ENCODE results near the gene MAP7.

MAP7 gene

DNA sequence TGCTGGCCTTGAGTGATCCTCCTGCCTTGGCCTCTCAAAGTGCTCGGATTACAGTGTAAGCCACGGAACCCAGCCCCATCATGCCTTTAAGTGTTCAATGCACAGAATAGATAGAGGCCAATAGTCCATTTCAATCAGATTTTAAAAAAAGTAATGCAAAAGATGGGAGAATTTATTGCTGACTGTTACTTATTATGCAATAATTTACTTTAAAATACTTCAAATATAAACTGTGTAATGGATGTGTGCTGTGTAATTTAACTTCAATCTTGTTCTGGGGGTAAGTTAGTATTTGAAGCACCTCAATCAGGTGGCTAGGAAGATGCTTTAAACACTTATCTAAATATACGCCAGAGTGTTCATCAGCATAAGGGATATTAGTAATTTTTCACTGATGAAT, 208.9 kb downstream of the MAP7 start:
- H3K9ac ChIP-seq (ENCODE audit: low read length), result no peak overlapping the region
- no peaks in the 10 kb centered on the region for H3K27me3 ChIP-seq (ENCODE audit: low read depth, low read length)
- no peak overlapping the region for H3K27ac ChIP-seq (ENCODE audit: low read length)
- no peak overlapping the region for H3K4me2 ChIP-seq (ENCODE audit: low read length)
- H4K20me1 ChIP-seq (ENCODE audit: insufficient read depth, low read length), result no peaks in the 10 kb centered on the region
- no peaks in the 10 kb centered on the region for H3K9me3 ChIP-seq (ENCODE audit: insufficient read depth, low read length)
- no peak for TF ChIP-seq EZH2phosphoT487 (IDR thresholded peaks at IDR 0.05; ENCODE audit: low read depth)
- no peaks in the 10 kb centered on the region for H3K79me2 ChIP-seq (ENCODE audit: low read length)
- no peaks in the 10 kb centered on the region for H3K36me3 ChIP-seq (replicated peaks; ENCODE audit: low read depth, low read length)
- H2AFZ ChIP-seq (ENCODE audit: low read depth, low read length), result no peak overlapping the region
- H3K4me1 ChIP-seq (ENCODE audit: low read length), result no peaks in the 10 kb centered on the region
- H3K4me3 ChIP-seq (ENCODE audit: low read length), result no peak overlapping the region

DNA sequence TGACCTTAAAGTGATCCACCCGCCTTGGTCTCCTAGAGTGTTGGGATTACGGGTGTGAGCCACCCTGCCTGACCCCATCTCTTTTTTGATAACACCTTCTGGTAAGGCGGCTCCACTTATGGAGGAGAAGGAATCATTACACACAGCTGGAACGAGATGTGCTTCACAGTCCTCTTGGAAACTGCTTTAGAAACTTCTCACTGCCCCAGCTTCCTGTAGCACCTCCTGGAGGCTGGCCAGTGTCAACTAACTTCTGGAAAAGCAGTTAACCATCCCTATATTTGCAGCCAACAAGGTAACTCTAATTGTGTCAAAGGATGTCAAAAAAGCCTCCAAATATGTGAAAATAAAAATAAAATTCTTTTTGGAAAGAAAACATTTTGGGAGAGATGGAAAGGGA, 211.7 kb downstream of the MAP7 start:
- Histone ChIP-seq H3K9ac (ENCODE audit: low read length) (no peak overlapping the region), H3K27ac (ENCODE audit: low read length) (no peak overlapping the region), H3K4me2 (ENCODE audit: low read length) (no peak overlapping the region), H3K4me3 (ENCODE audit: low read length) (no peak overlapping the region), H3K27me3 (ENCODE audit: low read depth, low read length) (no peaks in the 10 kb centered on the region), H3K4me1 (ENCODE audit: low read length) (no peaks in the 10 kb centered on the region), H2AFZ (ENCODE audit: low read depth, low read length) (no peak overlapping the region), H4K20me1 (ENCODE audit: insufficient read depth, low read length) (no peaks in the 10 kb centered on the region), H3K36me3 (replicated peaks; ENCODE audit: low read depth, low read length) (no peaks in the 10 kb centered on the region), H3K79me2 (ENCODE audit: low read length) (no peaks in the 10 kb centered on the region), H3K9me3 (ENCODE audit: insufficient read depth, low read length) (no peaks in the 10 kb centered on the region)
- TF ChIP-seq, protein P1, sequence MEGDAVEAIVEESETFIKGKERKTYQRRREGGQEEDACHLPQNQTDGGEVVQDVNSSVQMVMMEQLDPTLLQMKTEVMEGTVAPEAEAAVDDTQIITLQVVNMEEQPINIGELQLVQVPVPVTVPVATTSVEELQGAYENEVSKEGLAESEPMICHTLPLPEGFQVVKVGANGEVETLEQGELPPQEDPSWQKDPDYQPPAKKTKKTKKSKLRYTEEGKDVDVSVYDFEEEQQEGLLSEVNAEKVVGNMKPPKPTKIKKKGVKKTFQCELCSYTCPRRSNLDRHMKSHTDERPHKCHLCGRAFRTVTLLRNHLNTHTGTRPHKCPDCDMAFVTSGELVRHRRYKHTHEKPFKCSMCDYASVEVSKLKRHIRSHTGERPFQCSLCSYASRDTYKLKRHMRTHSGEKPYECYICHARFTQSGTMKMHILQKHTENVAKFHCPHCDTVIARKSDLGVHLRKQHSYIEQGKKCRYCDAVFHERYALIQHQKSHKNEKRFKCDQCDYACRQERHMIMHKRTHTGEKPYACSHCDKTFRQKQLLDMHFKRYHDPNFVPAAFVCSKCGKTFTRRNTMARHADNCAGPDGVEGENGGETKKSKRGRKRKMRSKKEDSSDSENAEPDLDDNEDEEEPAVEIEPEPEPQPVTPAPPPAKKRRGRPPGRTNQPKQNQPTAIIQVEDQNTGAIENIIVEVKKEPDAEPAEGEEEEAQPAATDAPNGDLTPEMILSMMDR (IDR thresholded peaks at IDR 0.05; ENCODE audit: low read depth, low read length), result no peak
- TF ChIP-seq EZH2phosphoT487 (IDR thresholded peaks at IDR 0.05; ENCODE audit: low read depth), result no peak

DNA sequence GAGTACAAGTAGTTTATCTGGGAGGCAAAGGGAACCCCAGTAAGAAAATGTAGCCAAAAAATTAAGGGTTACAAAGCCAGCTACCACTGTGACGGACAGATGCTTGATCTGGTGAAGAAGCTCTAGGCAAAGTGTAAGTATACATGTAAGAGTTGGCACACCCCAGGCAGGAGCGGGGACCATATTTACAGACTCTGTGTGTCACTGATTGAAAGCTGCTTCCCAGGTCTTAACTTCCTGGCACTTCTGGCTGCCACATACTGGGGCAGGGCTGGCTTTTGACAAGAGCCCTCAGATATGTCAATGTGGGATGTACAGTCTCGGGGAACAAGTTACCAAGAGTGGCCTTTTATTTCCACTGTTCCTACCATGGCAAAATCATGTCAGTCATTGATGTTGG, 212.6 kb downstream of the MAP7 start:
- no peak overlapping the region for H3K27ac ChIP-seq (ENCODE audit: low read length)
- H3K79me2 ChIP-seq (ENCODE audit: low read length), result no peaks in the 10 kb centered on the region
- no peaks in the 10 kb centered on the region for H4K20me1 ChIP-seq (ENCODE audit: insufficient read depth, low read length)
- no peaks in the 10 kb centered on the region for H3K36me3 ChIP-seq (replicated peaks; ENCODE audit: low read depth, low read length)
- no peak overlapping the region for H2AFZ ChIP-seq (ENCODE audit: low read depth, low read length)
- no peak overlapping the region for H3K4me3 ChIP-seq (ENCODE audit: low read length)
- no peaks in the 10 kb centered on the region for H3K4me1 ChIP-seq (ENCODE audit: low read length)
- TF ChIP-seq EZH2phosphoT487 (IDR thresholded peaks at IDR 0.05; ENCODE audit: low read depth), result no peak
- TF ChIP-seq, protein P1 (IDR thresholded peaks at IDR 0.05; ENCODE audit: low read depth, low read length), result no peak
- H3K4me2 ChIP-seq (ENCODE audit: low read length), result no peak overlapping the region
- H3K27me3 ChIP-seq (ENCODE audit: low read depth, low read length), result 0 out of 2 replicates have a peak, but pooled peaks cover 4% of the 10 kb centered on the region
- H3K9me3 ChIP-seq (ENCODE audit: insufficient read depth, low read length), result no peaks in the 10 kb centered on the region
- no peak overlapping the region for H3K9ac ChIP-seq (ENCODE audit: low read length)

DNA sequence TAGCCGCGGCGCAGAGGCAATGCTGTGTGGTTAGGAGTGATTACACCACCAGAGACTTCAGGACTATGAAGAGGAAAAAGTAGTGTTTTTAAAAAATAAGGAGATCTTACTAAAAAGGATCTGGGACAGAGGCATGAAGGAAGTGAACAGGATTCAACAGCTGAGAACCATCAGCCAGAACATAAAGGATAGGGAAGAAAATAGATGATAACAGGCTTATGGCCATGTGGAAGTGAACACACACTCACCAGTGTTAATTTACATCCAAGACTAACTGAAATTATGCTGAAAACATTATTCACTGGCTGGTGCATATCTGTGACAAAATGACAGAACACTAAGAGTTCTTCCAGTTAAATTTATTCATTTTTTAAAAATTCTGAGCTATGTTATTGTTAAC, 213.1 kb downstream of the MAP7 start:
- Histone ChIP-seq H3K9ac (ENCODE audit: low read length) (no peak overlapping the region), H3K9me3 (ENCODE audit: insufficient read depth, low read length) (no peaks in the 10 kb centered on the region), H2AFZ (ENCODE audit: low read depth, low read length) (no peak overlapping the region), H4K20me1 (ENCODE audit: insufficient read depth, low read length) (no peaks in the 10 kb centered on the region), H3K4me2 (ENCODE audit: low read length) (no peak overlapping the region), H3K36me3 (replicated peaks; ENCODE audit: low read depth, low read length) (no peaks in the 10 kb centered on the region), H3K4me3 (ENCODE audit: low read length) (no peak overlapping the region), H3K27me3 (ENCODE audit: low read depth, low read length) (0 out of 2 replicates have a peak, but pooled peaks cover 4% of the 10 kb centered on the region), H3K27ac (ENCODE audit: low read length) (no peak overlapping the region), H3K4me1 (ENCODE audit: low read length) (no peaks in the 10 kb centered on the region), H3K79me2 (ENCODE audit: low read length) (no peaks in the 10 kb centered on the region)
- TF ChIP-seq, protein P1 (IDR thresholded peaks at IDR 0.05; ENCODE audit: low read depth, low read length), result no peak
- TF ChIP-seq EZH2phosphoT487 (IDR thresholded peaks at IDR 0.05; ENCODE audit: low read depth), result no peak

All from OCI-LY3 (cell line).